HG03196 (cell line): ENCODE results near the gene CREB1.

ENCODE experiments used
- ATAC-seq: cut with Tn5 transposase; IDR thresholded peaks from one replicate; pipeline ENCODE4 v1.9.1; 2021; ENCODE audit not compliant: unreplicated experiment

CREB1 gene

DNA sequence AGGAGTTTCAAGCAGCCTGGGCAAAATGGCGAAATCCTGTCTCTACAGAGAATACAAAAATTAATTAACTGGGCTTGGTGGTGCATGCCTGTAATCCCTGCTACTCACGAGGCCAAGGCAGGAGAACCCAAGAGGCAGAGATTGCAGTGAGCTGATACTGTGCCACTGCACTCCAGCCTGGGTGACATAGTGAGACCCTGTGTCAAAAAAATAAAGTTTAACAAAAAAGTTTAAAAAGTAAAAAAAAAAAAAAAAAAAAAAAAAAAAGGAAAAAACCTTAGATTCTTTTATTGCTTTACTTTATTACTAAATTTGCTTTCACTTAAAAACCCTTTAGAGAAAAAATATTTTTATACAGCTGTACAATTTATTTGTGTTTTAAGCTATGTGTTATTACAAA is 10.7 kb downstream of the CREB1 start:
- no peak for ATAC-seq

- ATAC-seq, result no peak
These were observed 12.2 kb downstream of the CREB1 start for GRCh38 chr2:207541933-207542332.

GRCh38 chr2:207543272-207543671 is 13.5 kb downstream of the CREB1 start:
- no peak for ATAC-seq

DNA sequence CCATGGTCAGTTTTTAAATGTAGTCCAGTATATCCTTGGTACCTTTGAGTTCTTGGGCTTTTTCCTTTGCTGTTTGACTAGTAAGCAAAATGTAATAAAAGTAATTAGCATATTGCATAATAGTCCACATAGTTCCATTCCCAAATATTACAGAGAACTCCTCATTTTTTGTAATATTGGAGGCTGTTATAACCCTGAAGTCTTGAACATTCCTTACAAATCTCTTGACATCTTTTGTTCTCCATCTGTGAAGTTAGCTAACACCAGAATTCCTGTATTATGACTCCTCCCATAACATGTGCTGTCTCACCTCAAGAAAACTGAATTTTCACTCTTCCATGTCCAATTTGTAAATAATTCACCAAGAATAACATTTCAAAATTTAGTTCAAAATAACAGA is 17.1 kb downstream of the CREB1 start:
- ATAC-seq, result no peak

DNA sequence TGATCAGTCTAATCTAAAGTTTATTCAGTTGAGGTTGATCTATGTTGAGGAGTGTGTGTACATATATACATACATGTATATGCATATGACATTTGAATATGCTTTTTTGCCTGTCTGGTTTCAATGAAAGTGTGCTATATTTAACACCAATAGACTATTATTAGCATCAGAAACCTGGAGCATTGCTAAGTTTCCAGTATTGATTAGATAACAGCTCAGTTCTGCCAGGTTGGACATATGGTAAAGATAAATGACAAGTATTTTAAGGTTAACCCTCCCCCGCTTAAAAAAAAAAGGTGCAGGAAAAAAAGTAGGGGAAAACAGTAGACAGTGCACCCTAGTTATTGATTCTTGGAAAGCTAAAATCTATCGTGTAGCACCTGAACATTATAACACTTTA is 19.4 kb downstream of the CREB1 start:
- ATAC-seq, result no peak

- no peak for ATAC-seq
These were observed 28.3 kb downstream of the CREB1 start for GRCh38 chr2:207558079-207558491.

GRCh38 chr2:207561386-207562080 is 31.8 kb downstream of the CREB1 start:
- ATAC-seq, result no peak

DNA sequence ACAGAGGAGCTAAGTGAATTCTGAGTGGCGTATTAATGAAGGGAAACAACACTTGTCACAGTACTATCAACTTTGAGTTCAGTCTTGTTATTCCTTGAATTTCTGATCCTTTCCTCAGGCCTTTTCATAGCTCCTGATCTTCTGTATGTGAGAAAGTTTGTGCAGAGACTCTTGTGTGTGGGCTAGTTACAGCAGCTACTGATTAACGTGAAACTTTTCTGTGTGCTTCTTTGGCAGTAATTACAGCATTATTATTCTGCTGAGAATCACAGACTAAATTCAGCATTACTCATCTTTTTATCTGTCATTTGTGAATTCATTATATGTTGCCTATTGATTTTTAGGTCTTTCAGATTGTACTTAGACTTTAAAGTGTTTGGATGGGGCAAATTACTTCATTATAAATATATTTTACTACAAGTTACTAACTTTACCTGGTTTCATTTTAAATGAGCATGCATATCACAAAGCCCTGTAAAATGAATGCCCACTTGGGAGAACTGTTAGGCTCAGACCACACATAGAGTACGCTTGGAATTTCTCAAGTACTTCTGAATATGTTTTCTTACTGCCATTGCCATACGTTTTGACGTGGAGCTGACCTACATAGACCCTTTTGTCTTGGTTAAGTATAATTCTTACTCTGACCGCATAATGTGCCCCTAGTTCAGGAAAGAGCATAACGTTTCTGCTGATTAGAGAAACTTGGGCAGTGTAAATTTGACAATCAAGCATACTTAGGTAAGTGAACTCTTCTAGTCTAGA is 36.2 kb downstream of the CREB1 start:
- no peak for ATAC-seq

DNA sequence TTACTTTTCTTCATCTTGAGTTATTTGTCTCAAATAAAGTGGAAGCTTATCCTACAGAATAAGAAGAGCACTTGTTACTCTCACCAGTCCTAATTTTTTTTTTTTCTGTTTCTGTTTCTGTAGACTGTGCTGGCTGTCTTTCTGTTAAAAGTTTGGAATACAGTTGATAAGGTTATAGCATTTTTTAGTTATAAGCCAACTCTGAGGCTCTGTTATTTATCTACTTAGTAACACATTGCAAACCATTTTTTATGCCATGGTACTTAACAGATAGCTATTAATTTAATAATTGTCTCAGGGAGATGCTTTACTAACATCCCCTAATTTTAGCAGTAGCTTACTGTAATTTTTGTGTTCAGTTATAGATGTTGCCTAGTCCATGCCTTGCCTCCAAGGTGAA is 37.9 kb downstream of the CREB1 start:
- no peak for ATAC-seq

- ATAC-seq, result no peak
These were observed 41.6 kb downstream of the CREB1 start for GRCh38 chr2:207571370-207571769.

DNA sequence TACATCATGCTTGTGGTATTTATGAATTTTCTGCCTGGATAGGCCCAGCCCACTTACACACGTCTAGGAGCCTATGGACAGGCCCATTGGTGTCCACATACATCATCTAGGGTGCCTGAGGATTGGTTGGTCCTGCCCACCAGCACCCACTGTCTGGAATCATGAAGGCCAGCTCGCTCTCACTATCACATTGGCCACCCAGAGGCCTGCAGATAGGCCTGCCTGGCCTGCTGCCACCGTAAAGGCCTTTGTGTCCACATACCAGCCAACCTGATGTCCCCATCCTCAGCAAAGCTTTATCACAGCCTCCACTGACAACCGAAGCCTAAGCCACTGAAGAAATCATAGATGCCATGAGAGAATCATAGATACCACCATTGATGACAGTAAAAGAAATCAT is 55.2 kb downstream of the CREB1 start:
- no peak for ATAC-seq

DNA sequence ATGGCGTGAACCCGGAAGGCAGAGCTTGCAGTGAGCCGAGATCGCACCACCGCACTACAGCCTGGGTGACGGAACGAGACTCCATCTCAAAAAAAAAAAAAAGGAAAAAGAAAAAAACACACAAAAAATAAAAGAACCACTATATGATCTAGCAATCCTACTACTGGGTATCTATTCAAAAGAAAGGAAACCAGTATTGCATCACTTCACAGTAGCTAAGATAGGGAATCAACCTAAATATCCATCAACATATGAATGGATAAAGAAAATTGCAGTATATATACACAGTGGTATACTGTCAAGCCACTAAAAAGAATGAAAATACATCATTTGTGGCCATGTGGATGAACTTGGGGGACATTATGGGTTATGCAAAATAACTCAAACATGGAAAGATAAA is 57.5 kb downstream of the CREB1 start:
- no peak for ATAC-seq

- no peak for ATAC-seq
These were observed 59.4 kb downstream of the CREB1 start for GRCh38 chr2:207589143-207589542.

- ATAC-seq, result no peak
These were observed 63.5 kb downstream of the CREB1 start for GRCh38 chr2:207593277-207593676.

DNA sequence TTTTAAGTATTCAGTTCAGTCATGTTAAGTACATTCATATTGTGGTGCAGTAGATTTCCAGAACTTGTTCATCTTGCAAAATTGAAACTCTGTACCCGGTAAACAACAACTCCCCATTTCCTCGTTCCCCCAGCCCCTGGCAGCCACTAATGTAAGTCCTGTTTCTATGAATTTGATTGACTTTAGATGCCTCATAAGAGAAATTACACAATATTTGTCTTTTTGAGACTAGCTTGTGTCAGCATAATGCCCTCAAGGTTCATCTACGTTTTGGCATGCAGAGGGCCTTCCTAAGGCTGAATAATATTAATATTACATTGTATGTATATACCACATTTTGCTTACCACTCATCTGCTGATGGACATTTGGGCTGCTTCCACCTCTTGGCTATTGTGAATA is 64.5 kb downstream of the CREB1 start:
- no peak for ATAC-seq

GRCh38 chr2:207594731-207595130 is 65.0 kb downstream of the CREB1 start:
- ATAC-seq, result no peak

GRCh38 chr2:207599636-207600035 is 69.9 kb downstream of the CREB1 start:
- no peak for ATAC-seq

DNA sequence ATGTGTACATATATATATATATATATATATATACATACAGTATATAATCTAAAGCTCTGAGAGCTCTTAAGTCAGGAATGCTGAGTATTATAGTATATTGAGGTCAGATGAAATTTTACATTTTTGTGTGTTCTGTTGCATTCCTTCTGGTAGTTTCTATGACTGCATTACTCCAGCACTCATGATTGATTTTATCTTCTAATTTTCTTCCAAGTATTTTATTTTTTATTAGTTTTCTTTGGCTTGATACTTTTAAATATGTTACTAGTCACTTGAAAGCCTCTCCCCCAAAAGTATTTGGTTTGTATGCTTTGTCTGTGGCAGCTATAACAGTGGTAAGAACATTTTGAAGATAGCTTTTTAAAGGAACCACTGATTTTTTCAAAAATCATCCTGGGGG is 70.5 kb downstream of the CREB1 start:
- no peak for ATAC-seq

GRCh38 chr2:207601774-207602173 is 72.0 kb downstream of the CREB1 start:
- no peak for ATAC-seq

- ATAC-seq, result no peak
These were observed 73.7 kb downstream of the CREB1 start for GRCh38 chr2:207603486-207603885.

DNA sequence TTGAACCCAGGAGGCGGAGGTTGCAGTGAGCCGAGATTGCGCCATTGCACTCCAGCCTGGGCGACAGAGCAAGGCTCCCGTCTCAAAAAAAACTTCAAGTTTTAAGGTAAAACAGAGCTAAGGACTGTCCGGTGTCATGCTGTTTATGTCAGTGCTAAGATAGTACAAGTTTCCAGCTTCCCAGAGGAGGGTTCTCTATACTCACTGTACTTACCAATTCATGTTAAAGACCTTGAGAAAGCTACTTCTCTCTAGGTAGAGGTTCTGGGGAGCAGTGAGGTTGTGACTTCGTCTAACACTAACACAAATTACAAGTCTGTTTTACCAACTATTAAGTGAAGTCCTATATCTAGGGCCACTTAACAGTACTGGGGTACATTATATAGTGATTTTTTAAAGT is 76.6 kb downstream of the CREB1 start:
- no peak for ATAC-seq

GRCh38 chr2:207606829-207607228 is 77.1 kb downstream of the CREB1 start:
- ATAC-seq, result no peak

GRCh38 chr2:207612714-207613113 is 83.0 kb downstream of the CREB1 start:
- ATAC-seq, result no peak
